ENCODE data around the gene IFITM10.

Gene IFITM10

DNA sequence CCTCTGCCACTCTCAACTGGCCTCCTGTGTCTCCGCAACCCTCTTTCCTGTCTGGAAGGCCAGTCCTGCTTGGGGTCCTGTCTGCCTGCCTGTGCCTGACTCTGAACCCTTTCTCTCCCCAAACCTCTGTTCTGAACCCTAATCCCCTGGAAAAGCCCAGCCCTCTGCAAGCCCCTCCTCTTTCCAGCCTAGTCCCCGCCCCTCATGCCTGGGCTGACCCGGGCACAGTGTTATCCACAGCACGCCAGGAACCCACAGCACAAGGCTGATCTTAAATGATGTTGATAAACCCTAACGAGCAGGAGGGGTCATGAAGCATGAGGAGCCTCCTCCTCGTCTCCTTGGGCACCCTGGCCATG lies at the start of gene IFITM10:
IFITM10 (minus strand) TSS at position 115 of the 359 bp plus-strand sequence. CDS start 153 bp downstream, outside the sequence.
- TF ChIP-seq, protein P1, sequence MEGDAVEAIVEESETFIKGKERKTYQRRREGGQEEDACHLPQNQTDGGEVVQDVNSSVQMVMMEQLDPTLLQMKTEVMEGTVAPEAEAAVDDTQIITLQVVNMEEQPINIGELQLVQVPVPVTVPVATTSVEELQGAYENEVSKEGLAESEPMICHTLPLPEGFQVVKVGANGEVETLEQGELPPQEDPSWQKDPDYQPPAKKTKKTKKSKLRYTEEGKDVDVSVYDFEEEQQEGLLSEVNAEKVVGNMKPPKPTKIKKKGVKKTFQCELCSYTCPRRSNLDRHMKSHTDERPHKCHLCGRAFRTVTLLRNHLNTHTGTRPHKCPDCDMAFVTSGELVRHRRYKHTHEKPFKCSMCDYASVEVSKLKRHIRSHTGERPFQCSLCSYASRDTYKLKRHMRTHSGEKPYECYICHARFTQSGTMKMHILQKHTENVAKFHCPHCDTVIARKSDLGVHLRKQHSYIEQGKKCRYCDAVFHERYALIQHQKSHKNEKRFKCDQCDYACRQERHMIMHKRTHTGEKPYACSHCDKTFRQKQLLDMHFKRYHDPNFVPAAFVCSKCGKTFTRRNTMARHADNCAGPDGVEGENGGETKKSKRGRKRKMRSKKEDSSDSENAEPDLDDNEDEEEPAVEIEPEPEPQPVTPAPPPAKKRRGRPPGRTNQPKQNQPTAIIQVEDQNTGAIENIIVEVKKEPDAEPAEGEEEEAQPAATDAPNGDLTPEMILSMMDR (IDR thresholded peaks at IDR 0.05; ENCODE audit: borderline replicate concordance, insufficient read depth, low read depth, low read length) = no peak
- no peak within 1 kb of the TSS for H3K4me3 ChIP-seq (ENCODE audit: low read depth, low read length)

DNA sequence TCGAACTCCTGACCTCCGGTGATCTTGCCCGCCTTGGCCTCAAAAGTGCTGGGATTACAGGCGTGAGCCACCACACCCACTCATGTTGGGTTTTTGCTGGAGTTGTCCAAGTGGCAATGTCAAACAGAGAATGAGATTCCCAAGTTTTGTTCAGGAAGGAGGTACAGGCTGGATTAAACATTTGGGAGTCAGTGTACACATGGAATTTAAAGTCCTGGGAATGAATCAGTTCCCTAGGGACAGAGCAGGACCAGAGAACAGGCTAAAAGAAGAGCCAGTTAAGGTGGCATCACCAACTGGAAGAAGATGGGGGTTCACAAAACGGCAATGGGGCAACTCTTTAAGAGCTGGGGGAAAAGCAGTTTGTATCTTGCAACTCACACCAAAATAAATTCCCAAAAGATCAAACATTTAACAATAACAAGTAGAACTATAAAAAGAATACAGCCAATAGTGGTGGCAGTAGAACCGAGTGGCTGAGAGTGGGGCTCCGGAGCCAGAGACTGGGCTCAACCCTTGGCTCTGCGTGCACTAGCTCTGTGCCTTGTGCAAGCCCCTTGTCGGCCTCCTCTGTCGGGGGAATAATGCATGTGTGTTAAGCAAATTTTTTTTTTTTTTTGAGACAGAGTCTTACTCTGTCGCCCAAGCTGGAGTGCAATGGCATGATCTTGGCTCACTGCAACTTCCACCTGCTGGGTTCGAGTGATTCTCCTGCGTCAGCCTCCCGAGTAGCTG lies 47.2 kb upstream of the IFITM10 start:
- TF ChIP-seq, protein P1 (IDR thresholded peaks at IDR 0.05; ENCODE audit: borderline replicate concordance, insufficient read depth, low read depth, low read length) = no peak
- no peak overlapping the region for H3K4me3 ChIP-seq (ENCODE audit: low read depth, low read length)

DNA sequence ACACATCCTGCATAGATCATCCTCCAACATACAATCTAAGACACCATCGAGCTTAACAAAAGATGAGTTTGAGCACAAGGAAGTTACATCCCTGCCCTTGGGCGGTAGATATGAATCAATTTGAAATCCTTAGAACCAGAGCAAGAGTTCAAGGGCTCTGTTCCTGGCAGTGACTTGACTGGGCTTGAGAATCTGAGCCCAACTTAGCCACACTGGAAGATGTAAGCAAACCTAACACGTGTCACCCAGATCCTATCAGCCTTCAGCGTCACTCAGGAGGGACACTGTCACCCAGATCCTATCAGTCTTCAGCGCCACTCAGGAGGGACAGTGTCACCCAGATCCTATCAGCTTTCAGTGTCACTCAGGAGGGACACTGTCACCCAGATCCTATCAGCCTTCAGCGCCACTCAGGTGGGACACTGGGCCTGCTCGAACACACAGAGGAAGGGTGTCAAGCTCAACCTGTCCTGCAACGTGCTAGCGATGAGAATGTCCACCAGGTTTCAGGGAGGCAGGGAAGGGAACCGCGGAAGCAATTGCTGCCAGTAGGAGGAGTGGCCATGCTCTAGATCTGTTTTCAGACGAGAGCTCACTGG lies 46.1 kb upstream of the IFITM10 start:
- TF ChIP-seq, protein P1 (IDR thresholded peaks at IDR 0.05; ENCODE audit: borderline replicate concordance, insufficient read depth, low read depth, low read length) = no peak

DNA sequence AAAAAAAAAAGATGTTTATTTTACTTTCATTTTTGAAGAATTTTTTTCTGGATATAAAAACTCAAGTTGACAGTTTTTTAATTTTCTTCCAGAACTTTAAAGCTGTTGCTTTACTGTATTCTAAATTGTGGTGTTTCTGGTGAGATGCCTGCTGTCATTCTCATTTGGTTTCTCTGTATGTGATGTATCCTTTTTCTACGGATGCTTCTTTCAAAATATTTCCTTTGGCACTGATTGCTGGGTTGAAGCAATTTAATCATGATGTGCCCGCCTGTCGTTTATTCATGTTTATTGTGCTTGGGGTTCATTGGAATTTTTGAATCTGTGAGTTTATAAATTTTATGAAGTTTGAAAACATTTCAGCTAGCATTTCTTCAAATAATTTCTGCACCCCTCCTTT lies 42.7 kb upstream of the IFITM10 start:
- H3K4me3 ChIP-seq (ENCODE audit: low read depth, low read length) = no peak overlapping the region
- TF ChIP-seq, protein P1 (IDR thresholded peaks at IDR 0.05; ENCODE audit: borderline replicate concordance, insufficient read depth, low read depth, low read length) = no peak

More for the DNA sequence above, 46.1 kb upstream of the IFITM10 start:
- H3K4me3 ChIP-seq (ENCODE audit: low read depth, low read length) = no peak overlapping the region

DNA sequence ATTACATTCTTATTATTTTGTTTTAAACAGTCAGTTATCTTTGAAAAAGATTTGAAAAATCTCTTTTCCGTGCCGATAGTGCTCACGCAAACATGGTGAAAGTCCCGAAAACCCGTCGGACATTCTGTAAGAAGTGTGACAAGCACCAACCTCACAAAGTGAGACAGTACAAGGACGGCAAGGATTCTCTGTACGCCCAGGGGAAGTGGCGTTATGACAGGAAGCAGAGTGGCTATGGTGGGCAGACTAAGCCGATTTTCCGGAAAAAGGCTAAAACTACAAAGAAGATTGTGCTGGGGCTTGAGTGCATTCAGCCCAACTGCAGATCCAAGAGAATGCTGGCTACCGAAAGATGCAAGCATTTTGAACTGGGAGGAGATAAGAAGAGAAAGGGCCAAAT lies 42.1 kb upstream of the IFITM10 start:
- TF ChIP-seq, protein P1 (IDR thresholded peaks at IDR 0.05; ENCODE audit: borderline replicate concordance, insufficient read depth, low read depth, low read length) = no peak
- H3K4me3 ChIP-seq (ENCODE audit: low read depth, low read length) = no peak overlapping the region

DNA sequence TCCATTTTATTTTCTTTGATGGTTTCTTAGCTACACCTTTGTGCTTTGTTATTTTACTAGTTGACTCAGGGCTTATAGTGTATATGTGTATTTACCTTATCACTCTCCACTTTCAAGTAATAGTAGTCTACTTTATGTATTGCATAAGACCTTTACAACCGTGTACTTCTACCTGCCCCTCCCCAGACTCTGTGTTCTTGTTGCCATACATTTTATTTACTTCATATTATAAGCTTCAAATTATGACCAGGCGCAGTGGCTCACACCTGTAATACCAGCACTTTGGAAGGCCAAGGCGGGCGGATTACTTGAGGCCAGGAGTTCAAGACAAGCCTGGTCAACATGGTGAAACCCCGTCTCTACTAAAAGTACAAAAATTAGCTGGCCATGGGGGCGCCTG lies 41.5 kb upstream of the IFITM10 start:
- TF ChIP-seq, protein P1 (IDR thresholded peaks at IDR 0.05; ENCODE audit: borderline replicate concordance, insufficient read depth, low read depth, low read length) = no peak
- no peak overlapping the region for H3K4me3 ChIP-seq (ENCODE audit: low read depth, low read length)

DNA sequence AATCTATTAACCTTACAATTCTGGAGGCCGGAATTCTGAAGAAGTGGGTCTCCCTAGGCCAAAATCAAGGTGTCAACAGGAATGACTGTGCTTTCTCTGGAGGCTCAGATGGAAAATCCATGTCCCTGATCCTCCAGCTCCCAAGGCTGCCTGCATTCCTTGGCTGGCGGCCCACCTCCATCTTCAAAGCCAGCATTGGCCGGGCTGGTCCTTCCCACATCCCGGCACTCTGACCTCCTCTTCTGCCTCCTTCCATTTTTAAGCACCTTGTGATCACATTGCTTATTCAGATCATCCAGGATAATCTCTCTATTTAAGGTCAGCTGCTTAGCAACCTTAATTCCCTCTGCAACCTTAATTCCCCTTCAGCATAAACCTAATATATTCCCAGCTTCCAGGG lies 36.1 kb upstream of the IFITM10 start:
- TF ChIP-seq, protein P1 (IDR thresholded peaks at IDR 0.05; ENCODE audit: borderline replicate concordance, insufficient read depth, low read depth, low read length) = no peak
- H3K4me3 ChIP-seq (ENCODE audit: low read depth, low read length) = no peak overlapping the region
